ENCODE measurements around the gene PBX2. TPM values are rescaled to one million over a fixed set of nuclear protein-coding genes. Genes with fewer than 3 reads are reported as not detected.
"Not testable (repeated sequence)": the region's sequence is repeated elsewhere in the genome, so short reads cannot be mapped to it uniquely, and the experiment has no call there.

Gene PBX2
- total and polyA plus RNA-seq, 10 of the 15 experiments (the other 5 are each of a cell fraction or from before 2014, with no cell fraction given) = 0.84 to 66.5 (median 20.6) TPM

- H3K79me2 ChIP-seq (ENCODE audit: control insufficient read depth, insufficient read depth, low read length) = no peaks in the 10 kb centered on the region
- in situ Hi-C loops (cut with MboI) (no loop called here), intact Hi-C loops (cut with micrococcal nuclease; ENCODE audit: unreplicated experiment) (no loop called here)
- 50% methylated on average over 1 of the region's 1 CpG for WGBS (ENCODE audit: insufficient coverage, insufficient replicate concordance, low lambda C conversion rate, missing lambda C conversion rate)
- no peak overlapping the region for H3K4me3 ChIP-seq
- ChIA-PET SMC1A (ENCODE audit: uncharacterized antibody, unreplicated experiment) (no interaction called here), POLR2A (interaction anchor here (0.6 kb wide), 2 partner anchors 9 to 52 kb away, joined by 4 to 10 read pairs; no protein-coding TSS in a partner anchor), CTCF (interaction anchor here (0.5 to 1.7 kb wide), 2 partner anchors 8 to 18 kb away, joined by 3 to 5 read pairs; partner anchors contain the start of gene EGFL8), RAD21 (ENCODE audit: unreplicated experiment) (no interaction called here)
- DNase-seq (ENCODE audit: low read depth, low spot score) (no peak), FAIRE-seq (no peak), ATAC-seq (no peak)
- no peaks in the 10 kb centered on the region; the same call in 2 of the 3 replicates for H3K9me3 ChIP-seq (replicated peaks; ENCODE audit: control insufficient read depth, insufficient read depth, low read length)
- BruUV-seq (replicated peaks) = no TSS peak
- no peak overlapping the region for H3K9ac ChIP-seq (ENCODE audit: control insufficient read depth, insufficient read depth, low read length)
- H3K27ac ChIP-seq (ENCODE audit: control insufficient read depth, insufficient read depth) = no peak overlapping the region
- H3K27me3 ChIP-seq (replicated peaks in 1 of 2; ENCODE audit: control insufficient read depth in 2 of 2, insufficient read depth in 2 of 2, low read length in 1 of 2) = peaks cover 7 to 12% of the 10 kb centered on the region in 2 experiments
- H3K36me3 ChIP-seq (ENCODE audit: control insufficient read depth in 2 of 2, insufficient read depth in 2 of 2, low read length in 1 of 2) = no peaks in the 10 kb centered on the region
- H3K4me2 ChIP-seq (ENCODE audit: control insufficient read depth, insufficient read depth) = no peak overlapping the region
- H2AFZ ChIP-seq (ENCODE audit: control insufficient read depth, low read depth, low read length) = no peak overlapping the region
- TF ChIP-seq NR2C1 (IDR thresholded peaks at IDR 0.05) (no peak), MYB (IDR thresholded peaks at IDR 0.05; ENCODE audit: borderline replicate concordance, low read depth, low read length) (no peak), CBX5 (IDR thresholded peaks at IDR 0.05; ENCODE audit: low read depth) (no peak), BACH1 (IDR thresholded peaks at IDR 0.05; ENCODE audit: borderline replicate concordance) (no peak), POLR2AphosphoS5 (IDR thresholded peaks at IDR 0.05; ENCODE audit: low read length) (no peak), BMI1 (IDR thresholded peaks at IDR 0.05; ENCODE audit: borderline replicate concordance) (no peak)
- no peaks in the 10 kb centered on the region for H3K4me1 ChIP-seq (ENCODE audit: control insufficient read depth, insufficient read depth, low read length)
- H4K20me1 ChIP-seq (ENCODE audit: control insufficient read depth, insufficient read depth) = no peaks in the 10 kb centered on the region
Measured at GRCh38 chr6:32146287-32146686, 43.7 kb downstream of the PBX2 start.

- DNase-seq (ENCODE audit: low read depth, low spot score); H3K27ac ChIP-seq (ENCODE audit: control insufficient read depth, insufficient read depth); H4K20me1 ChIP-seq (ENCODE audit: control insufficient read depth, insufficient read depth); H3K9ac ChIP-seq (ENCODE audit: control insufficient read depth, insufficient read depth, low read length); H3K79me2 ChIP-seq (ENCODE audit: control insufficient read depth, insufficient read depth, low read length); intact Hi-C loops (cut with micrococcal nuclease; ENCODE audit: unreplicated experiment); BruUV-seq (replicated peaks); H3K4me1 ChIP-seq (ENCODE audit: control insufficient read depth, insufficient read depth, low read length); H3K4me3 ChIP-seq; ATAC-seq; FAIRE-seq; SMC1A ChIA-PET (ENCODE audit: uncharacterized antibody, unreplicated experiment); in situ Hi-C loops (cut with MboI); H3K36me3 ChIP-seq (ENCODE audit: control insufficient read depth in 2 of 2, insufficient read depth in 2 of 2, low read length in 1 of 2); H3K4me2 ChIP-seq (ENCODE audit: control insufficient read depth, insufficient read depth); H3K9me3 ChIP-seq (replicated peaks; ENCODE audit: control insufficient read depth, insufficient read depth, low read length); RAD21 ChIA-PET (ENCODE audit: unreplicated experiment); CTCF ChIA-PET; H2AFZ ChIP-seq (ENCODE audit: control insufficient read depth, low read depth, low read length): not testable (repeated sequence)
- 78% methylated on average over 7 of the region's 7 CpGs for WGBS (ENCODE audit: insufficient coverage, insufficient replicate concordance, low lambda C conversion rate, missing lambda C conversion rate)
- POLR2A ChIA-PET = interaction anchor here (0.6 kb wide), 2 partner anchors 178 to 303 kb away, joined by 3 to 5 read pairs; no protein-coding TSS in a partner anchor
- peaks cover 2 to 12% of the 10 kb centered on the region in 2 experiments; a peak in 3 of 4 replicates for H3K27me3 ChIP-seq (replicated peaks in 1 of 2; ENCODE audit: control insufficient read depth in 2 of 2, insufficient read depth in 2 of 2, low read length in 1 of 2)
Measured at GRCh38 chr6:32144238-32144637, 45.8 kb downstream of the PBX2 start.
